ENCODE results near the gene AATF.

AATF gene

DNA sequence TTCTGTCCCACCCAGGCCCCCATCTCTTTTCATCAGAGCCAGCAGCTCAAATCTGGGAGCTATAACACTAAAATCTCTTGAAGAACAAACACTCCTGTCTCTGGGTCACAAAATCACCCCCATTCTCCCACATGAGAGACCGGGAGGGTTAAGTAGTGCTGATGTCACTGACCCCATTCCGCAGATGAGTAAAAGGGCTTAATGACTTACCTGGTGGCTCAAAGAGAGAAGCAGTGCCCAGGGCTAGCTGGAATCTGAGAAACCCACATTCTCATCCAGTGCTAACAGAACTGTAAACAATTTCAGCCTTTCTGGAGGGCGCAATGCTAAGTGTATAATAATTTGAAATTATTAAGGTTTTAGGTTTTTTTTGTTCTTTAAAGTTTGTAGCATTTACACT, 37.8 kb upstream of the AATF start:
- in situ Hi-C loops (cut with MboI; ENCODE audit: low pct_unique_long_range_greater_than_20kb, low sequenced_read_pairs, unreplicated experiment): no loop called here
- DNase-seq (ENCODE audit: low spot score): no peak
- TF ChIP-seq, protein P1, sequence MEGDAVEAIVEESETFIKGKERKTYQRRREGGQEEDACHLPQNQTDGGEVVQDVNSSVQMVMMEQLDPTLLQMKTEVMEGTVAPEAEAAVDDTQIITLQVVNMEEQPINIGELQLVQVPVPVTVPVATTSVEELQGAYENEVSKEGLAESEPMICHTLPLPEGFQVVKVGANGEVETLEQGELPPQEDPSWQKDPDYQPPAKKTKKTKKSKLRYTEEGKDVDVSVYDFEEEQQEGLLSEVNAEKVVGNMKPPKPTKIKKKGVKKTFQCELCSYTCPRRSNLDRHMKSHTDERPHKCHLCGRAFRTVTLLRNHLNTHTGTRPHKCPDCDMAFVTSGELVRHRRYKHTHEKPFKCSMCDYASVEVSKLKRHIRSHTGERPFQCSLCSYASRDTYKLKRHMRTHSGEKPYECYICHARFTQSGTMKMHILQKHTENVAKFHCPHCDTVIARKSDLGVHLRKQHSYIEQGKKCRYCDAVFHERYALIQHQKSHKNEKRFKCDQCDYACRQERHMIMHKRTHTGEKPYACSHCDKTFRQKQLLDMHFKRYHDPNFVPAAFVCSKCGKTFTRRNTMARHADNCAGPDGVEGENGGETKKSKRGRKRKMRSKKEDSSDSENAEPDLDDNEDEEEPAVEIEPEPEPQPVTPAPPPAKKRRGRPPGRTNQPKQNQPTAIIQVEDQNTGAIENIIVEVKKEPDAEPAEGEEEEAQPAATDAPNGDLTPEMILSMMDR (IDR thresholded peaks at IDR 0.05; ENCODE audit: extremely low read depth, insufficient read depth, missing control alignments): no peak

DNA sequence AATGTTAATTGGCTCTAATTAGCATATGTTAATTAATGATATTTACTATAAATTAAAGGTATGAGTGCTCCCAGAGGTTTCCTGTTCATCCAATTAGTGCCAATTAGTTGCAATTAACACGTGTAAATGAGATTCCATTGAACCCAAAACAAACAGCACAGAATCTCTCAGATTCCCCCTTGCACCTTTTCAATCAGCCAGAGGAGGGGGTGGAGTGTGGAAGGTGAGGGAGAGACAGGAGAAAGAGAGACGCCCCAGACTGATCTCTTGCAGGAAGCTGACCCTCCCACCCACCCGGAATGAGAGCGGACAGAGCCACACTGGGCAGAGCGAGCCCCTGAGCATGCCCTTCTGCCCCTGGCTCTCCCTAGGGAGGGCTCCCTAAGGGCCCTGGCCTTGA, 35.6 kb upstream of the AATF start:
- in situ Hi-C loops (cut with MboI; ENCODE audit: low pct_unique_long_range_greater_than_20kb, low sequenced_read_pairs, unreplicated experiment): no loop called here

DNA sequence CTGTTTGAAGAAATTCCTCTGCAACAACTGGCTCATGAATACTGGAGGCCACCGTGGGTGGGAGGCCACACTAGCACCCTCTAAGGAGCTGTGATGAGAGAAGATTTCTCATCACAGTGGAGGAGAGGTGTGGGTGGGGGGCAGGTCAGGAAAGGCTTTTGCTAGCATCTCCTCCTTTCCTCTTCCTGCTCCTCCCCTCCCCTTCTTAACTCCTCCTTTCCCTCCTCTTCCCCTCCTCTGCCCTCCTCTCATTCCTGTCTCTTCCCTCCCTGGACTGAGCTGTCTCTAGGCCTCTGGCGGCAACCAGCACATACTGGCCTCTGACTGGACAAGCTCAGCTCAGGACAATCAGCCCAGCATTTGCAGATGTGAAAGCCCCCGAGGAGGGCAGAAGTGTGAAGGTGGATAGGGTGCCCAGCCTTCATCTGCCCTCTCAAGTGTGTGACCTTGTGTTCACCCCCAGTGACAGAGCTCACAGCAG, 30.5 kb upstream of the AATF start:
- in situ Hi-C loops (cut with MboI; ENCODE audit: low pct_unique_long_range_greater_than_20kb, low sequenced_read_pairs, unreplicated experiment): no loop called here
- no peak for DNase-seq (ENCODE audit: low spot score)
- TF ChIP-seq, protein P1 (IDR thresholded peaks at IDR 0.05; ENCODE audit: extremely low read depth, insufficient read depth, missing control alignments): no peak

More for the DNA sequence above, 35.6 kb upstream of the AATF start:
- TF ChIP-seq, protein P1 (IDR thresholded peaks at IDR 0.05; ENCODE audit: extremely low read depth, insufficient read depth, missing control alignments): no peak
- no peak for DNase-seq (ENCODE audit: low spot score)

DNA sequence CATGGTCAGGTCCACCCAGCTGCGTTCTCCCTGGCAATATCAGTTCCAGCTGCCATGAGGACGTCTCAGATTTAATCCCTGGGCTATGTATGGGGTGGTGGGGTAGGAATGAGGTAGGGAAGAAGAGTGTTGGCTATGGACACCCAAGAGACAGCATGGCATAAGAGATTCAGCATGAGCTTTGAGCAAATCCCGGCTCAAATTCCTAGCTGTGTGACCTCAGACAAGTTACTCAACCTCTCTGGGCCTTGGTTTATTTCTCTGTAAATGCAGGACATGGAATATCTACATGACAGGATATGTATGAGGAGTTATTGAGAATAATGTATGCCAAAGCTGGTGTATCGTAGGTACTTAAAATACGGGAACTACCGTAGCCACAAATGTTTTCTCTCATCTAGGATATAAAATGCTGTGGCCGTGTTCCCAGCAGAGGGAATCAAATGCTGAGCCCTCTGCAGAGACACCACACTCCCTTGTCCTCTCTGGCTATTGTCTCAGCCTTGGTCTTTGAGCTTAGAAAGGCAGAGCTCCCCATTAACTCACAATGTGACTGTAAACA, 29.3 kb upstream of the AATF start:
- in situ Hi-C loops (cut with MboI; ENCODE audit: low pct_unique_long_range_greater_than_20kb, low sequenced_read_pairs, unreplicated experiment): no loop called here
- TF ChIP-seq, protein P1 (IDR thresholded peaks at IDR 0.05; ENCODE audit: extremely low read depth, insufficient read depth, missing control alignments): no peak
- DNase-seq (ENCODE audit: low spot score): no peak

DNA sequence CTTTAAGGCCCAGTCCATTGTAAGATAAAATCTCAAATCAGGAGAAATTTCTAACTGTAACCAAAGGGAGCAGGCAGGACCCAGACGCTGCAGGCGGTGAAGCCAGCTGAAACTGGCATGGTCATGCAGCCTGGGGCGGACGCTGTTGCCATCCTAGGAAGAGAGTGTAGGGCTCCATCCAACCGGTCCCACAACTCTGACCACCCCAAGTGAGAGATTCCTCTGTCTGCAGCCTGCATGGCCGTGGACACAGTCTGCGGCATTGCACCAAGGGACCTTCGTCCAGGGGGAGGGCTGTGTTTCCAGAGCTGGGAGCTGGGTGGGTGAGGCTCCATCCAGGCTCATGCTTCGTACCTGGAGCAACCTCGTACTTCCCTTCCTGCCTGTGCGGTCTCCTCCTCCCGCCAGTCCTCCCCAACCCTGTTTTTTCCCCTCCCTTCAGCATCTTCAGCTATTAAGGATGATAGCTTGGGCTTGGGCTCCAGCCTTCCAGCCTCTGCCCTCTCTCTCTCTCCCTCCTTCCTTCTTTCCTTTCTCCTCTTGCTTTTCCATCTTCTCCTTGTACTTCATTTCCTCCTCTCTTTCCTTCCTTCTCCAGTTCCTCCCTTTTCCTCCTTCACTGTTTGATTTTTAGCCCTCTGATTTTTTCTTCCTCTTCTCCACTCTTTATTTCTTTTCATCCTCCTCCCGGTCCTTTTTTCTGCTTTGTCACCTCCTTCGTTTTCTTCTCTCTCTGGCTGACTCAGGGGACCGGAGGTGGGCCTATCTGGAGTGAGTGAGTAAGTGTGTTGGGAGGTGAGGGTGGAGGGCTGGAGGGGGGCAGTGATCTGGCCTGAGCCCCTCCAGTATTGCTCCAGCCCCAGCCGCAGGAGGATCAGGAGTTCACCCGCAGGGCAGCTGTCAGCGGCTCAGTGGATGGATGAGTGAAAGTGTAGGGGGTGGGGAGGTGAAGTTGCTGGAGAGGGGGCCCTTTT, 28.4 kb upstream of the AATF start:
- no peak for DNase-seq (ENCODE audit: low spot score)
- TF ChIP-seq, protein P1 (IDR thresholded peaks at IDR 0.05; ENCODE audit: extremely low read depth, insufficient read depth, missing control alignments): no peak
- in situ Hi-C loops (cut with MboI; ENCODE audit: low pct_unique_long_range_greater_than_20kb, low sequenced_read_pairs, unreplicated experiment): no loop called here

DNA sequence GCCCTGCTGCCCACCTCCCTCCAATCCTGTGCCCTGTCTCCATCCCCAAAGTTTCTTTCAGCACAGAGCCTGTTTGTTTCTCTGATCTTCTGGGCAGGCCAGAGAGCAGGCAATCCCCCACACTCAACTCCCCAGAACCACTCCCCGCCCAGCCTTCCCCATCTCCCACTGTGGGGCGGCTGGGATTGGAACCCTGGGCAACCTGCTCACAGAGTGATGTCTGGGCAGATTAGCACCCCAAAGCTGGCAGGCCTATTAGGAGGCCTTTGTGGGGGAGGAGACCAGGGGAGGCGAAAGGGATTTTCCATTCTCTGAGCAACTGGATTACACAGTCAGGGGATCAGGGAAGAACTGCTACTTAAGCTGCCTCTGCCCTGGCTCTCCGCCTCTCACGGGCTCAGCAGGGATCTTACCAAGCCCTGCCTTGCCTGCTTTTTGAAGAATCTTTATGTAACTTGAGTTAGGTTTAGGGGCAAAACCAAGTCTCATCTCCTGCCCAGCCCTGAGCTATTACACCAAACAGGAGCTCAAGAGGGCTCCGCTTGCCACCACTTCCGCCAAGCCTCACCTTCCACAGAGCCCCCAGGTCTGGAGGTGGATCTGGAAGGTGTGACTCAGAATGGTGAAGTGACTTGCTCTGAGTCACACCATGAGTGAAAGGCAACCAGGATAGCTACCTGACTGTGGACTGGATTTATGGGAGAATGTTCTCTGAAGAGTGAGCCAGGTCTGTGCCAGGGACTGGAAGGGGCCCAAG, 27.5 kb upstream of the AATF start:
- TF ChIP-seq, protein P1 (IDR thresholded peaks at IDR 0.05; ENCODE audit: extremely low read depth, insufficient read depth, missing control alignments): no peak
- in situ Hi-C loops (cut with MboI; ENCODE audit: low pct_unique_long_range_greater_than_20kb, low sequenced_read_pairs, unreplicated experiment): no loop called here
- DNase-seq (ENCODE audit: low spot score): no peak

Data from GM13977 (cell line).